Prostate gland (tissue), 2 donors: ENCODE measurements around the gene OR2S2. TPM values are rescaled to one million over a fixed set of nuclear protein-coding genes. Genes with fewer than 3 reads are reported as not detected.

Source experiments
- DNase-seq: peaks from one replicate; pipeline ENCODE4 v3.0.0-alpha.2; 2019; ENCODE audit warnings: low spot score
- H3K27ac ChIP-seq, 2 donors: fragments of 200-600 bp; sonication (generic); 2 replicates each; pipeline ENCODE4 v1.5.1; 2017 to 2019
- H3K27me3 ChIP-seq: fragments of 200-600 bp; sonication (generic); replicated peaks from 2 replicates; pipeline ENCODE4 v1.5.1; 2019; ENCODE audit not compliant: insufficient read depth
- H3K36me3 ChIP-seq, 2 donors: fragments of 200-600 bp; sonication (generic); 1 replicate in 1 of 2; 2 replicates in 1 of 2; pipeline versions ENCODE4 v1.5.1 to v1.8.1; 2017 to 2019
- H3K4me1 ChIP-seq: fragments of 200-600 bp; sonication (generic); replicated peaks from 2 replicates; pipeline ENCODE4 v1.5.1; 2019
- H3K4me3 ChIP-seq, 2 donors: fragments of 200-600 bp; sonication (generic); 2 replicates each; pipeline ENCODE4 v1.5.1; 2017 to 2019
- H3K9me3 ChIP-seq: fragments of 200-600 bp; sonication (generic); 2 replicates; pipeline ENCODE4 v1.5.1; 2017
- POLR2A ChIP-seq: fragments of 450-650 bp; IDR thresholded peaks from one replicate; pipeline ENCODE4 v1.6.1; 2016; ENCODE audit warnings: antibody characterized with exemption, mild to moderate bottlenecking
- POLR2AphosphoS5 ChIP-seq: sonication (generic); formaldehyde crosslinking; IDR thresholded peaks from one replicate; pipeline ENCODE4 v1.6.1; 2017; ENCODE audit warnings: antibody characterized with exemption
- WGBS: methylation state at CpG from one replicate; pipeline ENCODE4 v1.1.5; 2018; 5-methylcytosine and 5-hydroxymethylcytosine counted together
- intact Hi-C: fragments of 100-400 bp; cut with DNase I; formaldehyde crosslinking; loops from one replicate; pipeline ENCODE4 v1.14.2; 2022
- total RNA-seq, 2 donors: library from RNA; depleted of rRNA; stranded (reverse); fragments of >200 nt; gene quantifications; one replicate each; pipeline ENCODE4 v1.1.0, GENCODE V29; 2016
- TF ChIP-seq, protein P1 (sequence below), 4 experiments: fragments of 200-600 bp in 2 of 4; fragments of 450-650 bp in 2 of 4; sonication (generic) in 2 of 4; IDR thresholded peaks; 1 replicate in 3 of 4; 2 replicates in 1 of 4; pipeline ENCODE4 v1.5.1; 2016 to 2019; ENCODE audit warnings: antibody characterized with exemption in 4 of 4, mild to moderate bottlenecking in 2 of 4, moderate library complexity in 2 of 4

The OR2S2 gene
- total RNA-seq, 2 donors from 2014 or later = not detected

DNA sequence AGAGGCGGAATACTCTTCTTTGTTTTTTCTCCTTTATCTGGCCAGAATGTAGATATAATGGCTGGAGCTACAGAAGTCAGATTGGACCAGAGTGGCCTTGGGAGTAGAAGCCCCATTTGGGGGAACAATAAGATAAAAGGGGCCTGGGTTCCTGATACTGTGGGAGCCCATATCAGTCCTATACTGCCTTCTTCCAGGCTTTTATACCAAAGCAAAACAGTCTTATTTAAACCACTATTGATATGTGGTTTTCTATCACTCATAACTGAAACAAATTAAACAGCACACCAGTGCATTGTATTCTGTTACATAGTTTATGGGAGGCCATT is 34.4 kb downstream of the OR2S2 start:
- TF ChIP-seq POLR2AphosphoS5 (no peak), POLR2A (no peak)
- TF ChIP-seq, protein P1, sequence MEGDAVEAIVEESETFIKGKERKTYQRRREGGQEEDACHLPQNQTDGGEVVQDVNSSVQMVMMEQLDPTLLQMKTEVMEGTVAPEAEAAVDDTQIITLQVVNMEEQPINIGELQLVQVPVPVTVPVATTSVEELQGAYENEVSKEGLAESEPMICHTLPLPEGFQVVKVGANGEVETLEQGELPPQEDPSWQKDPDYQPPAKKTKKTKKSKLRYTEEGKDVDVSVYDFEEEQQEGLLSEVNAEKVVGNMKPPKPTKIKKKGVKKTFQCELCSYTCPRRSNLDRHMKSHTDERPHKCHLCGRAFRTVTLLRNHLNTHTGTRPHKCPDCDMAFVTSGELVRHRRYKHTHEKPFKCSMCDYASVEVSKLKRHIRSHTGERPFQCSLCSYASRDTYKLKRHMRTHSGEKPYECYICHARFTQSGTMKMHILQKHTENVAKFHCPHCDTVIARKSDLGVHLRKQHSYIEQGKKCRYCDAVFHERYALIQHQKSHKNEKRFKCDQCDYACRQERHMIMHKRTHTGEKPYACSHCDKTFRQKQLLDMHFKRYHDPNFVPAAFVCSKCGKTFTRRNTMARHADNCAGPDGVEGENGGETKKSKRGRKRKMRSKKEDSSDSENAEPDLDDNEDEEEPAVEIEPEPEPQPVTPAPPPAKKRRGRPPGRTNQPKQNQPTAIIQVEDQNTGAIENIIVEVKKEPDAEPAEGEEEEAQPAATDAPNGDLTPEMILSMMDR (IDR thresholded peaks at IDR 0.05) = no peak
- no peaks in the 10 kb centered on the region for H3K36me3 ChIP-seq
- H3K4me1 ChIP-seq = peaks cover 15% of the 10 kb centered on the region
- H3K9me3 ChIP-seq = no peaks in the 10 kb centered on the region
- H3K27ac ChIP-seq = peak overlapping the region; percentile 68 to 76
- no peak overlapping the region for H3K4me3 ChIP-seq
- no peak for DNase-seq
- WGBS = 96% methylated on average over 1 of the region's 1 CpG
- H3K27me3 ChIP-seq = no peaks in the 10 kb centered on the region
- intact Hi-C loops = no loop called here

DNA sequence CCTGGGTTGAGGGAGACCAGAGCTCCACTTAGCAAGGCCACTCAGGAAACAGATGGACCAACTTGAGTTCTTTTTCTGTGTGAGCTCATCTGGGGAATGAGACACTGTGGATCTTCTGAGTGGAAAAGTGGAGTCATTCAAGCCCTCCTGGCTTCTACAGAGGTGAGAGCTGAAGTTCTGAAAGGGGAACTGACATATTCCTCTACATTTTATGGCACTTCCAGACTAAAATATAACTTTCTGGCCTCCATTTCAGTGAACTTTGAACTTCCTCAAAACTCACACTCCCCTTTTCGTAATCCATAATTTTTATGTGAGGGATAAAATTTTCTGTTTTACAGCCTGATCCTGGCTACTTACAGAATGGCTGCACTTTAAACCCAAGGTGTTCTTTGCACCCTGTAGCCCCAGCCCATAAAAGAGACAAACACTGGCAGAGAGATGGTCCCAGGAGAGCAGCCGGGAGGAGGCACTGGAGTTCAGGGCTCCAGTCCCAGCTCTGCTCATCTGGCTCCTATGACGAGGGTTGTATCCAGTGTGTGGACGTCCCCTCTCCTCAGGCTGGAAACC is 37.8 kb downstream of the OR2S2 start:
- Histone ChIP-seq H3K27me3 (no peaks in the 10 kb centered on the region), H3K9me3 (no peaks in the 10 kb centered on the region), H3K4me3 (no peak overlapping the region), H3K4me1 (peaks cover 15% of the 10 kb centered on the region), H3K27ac (peak overlapping the region; percentile 72 to 86), H3K36me3 (no peaks in the 10 kb centered on the region)
- DNase-seq = no peak
- 76% methylated on average over 4 of the region's 4 CpGs for WGBS
- intact Hi-C loops = no loop called here
- no peak for TF ChIP-seq POLR2AphosphoS5
- no peak for TF ChIP-seq POLR2A
- TF ChIP-seq, protein P1 (IDR thresholded peaks at IDR 0.05) = no peak

DNA sequence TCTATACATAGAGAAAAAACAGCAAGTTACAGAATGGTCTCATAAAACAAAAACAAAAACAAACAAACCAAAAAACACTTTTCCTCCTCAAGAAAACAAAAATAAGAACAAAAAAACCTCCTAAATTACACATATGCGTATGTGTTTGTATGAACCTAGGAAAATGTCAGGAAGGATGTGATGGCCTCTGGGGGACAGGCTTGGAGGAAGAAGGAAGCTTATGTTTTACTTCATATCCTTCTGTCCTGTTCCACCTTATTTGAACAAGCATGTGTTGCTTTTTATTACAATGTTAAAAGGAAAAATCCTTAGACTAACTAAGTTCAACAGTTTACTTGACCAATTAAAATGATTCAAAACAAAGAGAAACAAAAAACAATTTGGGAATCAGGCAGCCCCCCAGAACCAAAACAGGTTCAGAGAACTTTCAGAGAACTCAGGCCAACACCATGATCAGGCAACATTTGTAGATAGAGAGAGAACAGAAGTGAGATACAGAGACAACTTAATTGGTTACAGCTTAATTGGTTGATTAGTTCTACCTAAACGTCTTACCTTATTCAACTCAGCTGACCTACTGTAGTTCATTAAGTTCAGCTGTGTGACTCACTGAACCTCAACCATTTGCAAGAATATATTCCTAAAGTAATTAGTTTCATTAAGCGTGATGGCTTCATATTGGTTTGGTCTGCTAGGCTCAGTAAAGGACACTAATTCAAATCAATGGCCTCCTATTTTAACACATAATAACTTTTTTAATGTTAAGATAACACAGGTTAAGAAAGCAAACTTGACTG is 38.5 kb downstream of the OR2S2 start:
- H3K27me3 ChIP-seq = no peaks in the 10 kb centered on the region
- intact Hi-C loops = no loop called here
- TF ChIP-seq, protein P1 (IDR thresholded peaks at IDR 0.05) = no peak
- TF ChIP-seq POLR2AphosphoS5 (peak; percentile 58), POLR2A (no peak)
- 56% methylated on average over 3 of the region's 3 CpGs for WGBS
- DNase-seq = no peak
- H3K4me1 ChIP-seq = peaks cover 15% of the 10 kb centered on the region
- peak overlapping the region; percentile 72 to 86 for H3K27ac ChIP-seq
- H3K36me3 ChIP-seq = no peaks in the 10 kb centered on the region
- H3K4me3 ChIP-seq = no peak overlapping the region
- H3K9me3 ChIP-seq = no peaks in the 10 kb centered on the region

DNA sequence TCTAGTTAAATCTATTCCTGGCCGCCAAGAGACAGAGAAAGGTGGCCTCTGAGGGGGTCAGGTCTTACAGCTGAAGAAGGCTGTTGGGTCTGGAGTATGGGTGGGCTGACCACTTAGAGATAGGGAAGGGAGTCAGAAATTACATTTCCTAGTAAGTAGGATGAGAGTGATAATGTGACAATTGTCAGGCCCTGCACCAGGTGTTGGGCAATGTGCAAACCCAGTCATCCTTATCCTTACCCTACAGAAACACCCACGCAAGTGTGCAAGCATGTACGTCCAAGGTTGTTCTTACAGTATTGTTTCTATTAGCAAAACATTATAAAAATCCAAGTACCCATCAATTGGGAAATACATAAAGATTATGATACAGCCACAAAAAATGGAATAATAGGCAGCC is 39.2 kb downstream of the OR2S2 start:
- Histone ChIP-seq H3K9me3 (no peaks in the 10 kb centered on the region), H3K4me3 (no peak overlapping the region), H3K4me1 (peaks cover 15% of the 10 kb centered on the region), H3K27ac (peak overlapping the region; percentile 72 to 86), H3K36me3 (no peaks in the 10 kb centered on the region), H3K27me3 (no peaks in the 10 kb centered on the region)
- no peak for DNase-seq
- no peak for TF ChIP-seq POLR2AphosphoS5
- TF ChIP-seq, protein P1 (IDR thresholded peaks at IDR 0.05) = no peak
- TF ChIP-seq POLR2A = no peak
- 84% methylated on average over 3 of the region's 3 CpGs for WGBS
- intact Hi-C loops = no loop called here

DNA sequence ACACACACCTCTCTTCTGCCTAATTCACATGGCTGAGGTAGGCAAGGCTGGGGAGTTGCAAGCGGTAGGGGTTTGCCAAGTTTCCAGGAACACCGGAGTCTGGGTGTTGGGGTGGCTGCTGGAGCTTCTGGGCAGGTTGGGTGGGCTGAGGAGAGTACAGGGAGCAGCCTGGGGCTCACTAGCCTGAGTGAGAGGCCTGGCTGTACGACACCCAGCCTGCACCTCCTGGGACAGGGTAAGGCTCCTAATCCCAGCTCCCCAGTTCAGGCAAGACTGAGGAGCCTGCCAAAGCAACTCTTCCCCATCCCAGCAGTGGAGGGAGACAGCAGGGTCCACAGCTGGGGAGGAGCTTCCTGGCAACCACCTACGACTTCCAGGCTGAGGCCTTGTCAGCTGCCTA is 40.7 kb downstream of the OR2S2 start:
- Histone ChIP-seq H3K4me3 (no peak overlapping the region), H3K9me3 (no peaks in the 10 kb centered on the region), H3K27me3 (no peaks in the 10 kb centered on the region), H3K36me3 (no peaks in the 10 kb centered on the region), H3K27ac (no peak overlapping the region), H3K4me1 (peaks cover 15% of the 10 kb centered on the region)
- no peak for DNase-seq
- no peak for TF ChIP-seq POLR2A
- TF ChIP-seq, protein P1 (IDR thresholded peaks at IDR 0.05) = no peak
- TF ChIP-seq POLR2AphosphoS5 = no peak
- 89% methylated on average over 4 of the region's 4 CpGs for WGBS
- intact Hi-C loops = no loop called here
